Measurements from ENCODE around the gene FSCN2.

GRCh38 chr17:81481073-81481799 lies 46.9 kb upstream of the FSCN2 start:
- TF ChIP-seq CTCF (IDR thresholded peaks at IDR 0.05) (no peak), POLR2A (IDR thresholded peaks at IDR 0.05) (no peak)
